Gastrocnemius medialis (tissue), 4 donors: ENCODE data around the gene EPS15.

ENCODE experiments used
- CTCF ChIP-seq, 5 experiments: fragments of 450-650 bp in 3 of 5; fragments of 200-600 bp in 2 of 5; sonication (generic) in 2 of 5; IDR thresholded peaks in 4 of 5; conservative IDR thresholded peaks in 1 of 5; 1 replicate in 4 of 5; 2 replicates in 1 of 5; pipeline ENCODE4 v1.5.1; 2016 to 2019; ENCODE audit warnings: antibody characterized with exemption in 5 of 5, mild to moderate bottlenecking in 3 of 5, moderate library complexity in 3 of 5
- POLR2A ChIP-seq, 2 donors: fragments of 450-650 bp; IDR thresholded peaks; one replicate each; pipeline ENCODE4 v1.6.1; 2017; ENCODE audit warnings: antibody characterized with exemption in 2 of 2, mild to moderate bottlenecking in 2 of 2, moderate library complexity in 2 of 2

- TF ChIP-seq CTCF (IDR thresholded peaks at IDR 0.05 in 4 of 5, conservative IDR thresholded peaks at IDR 0.05 in 1 of 5) = no peak
- TF ChIP-seq POLR2A (IDR thresholded peaks at IDR 0.05) = no peak
These were observed 30.6 kb downstream of the EPS15 start for GRCh38 chr1:51488372-51489050.
